Mesodermal cell (in vitro differentiated cells): ENCODE results near the gene SMAD1.

Experiments
- H3K27ac ChIP-seq: 2 replicates; pipeline ENCODE4 v1.7.0; 2013; ENCODE audit warnings: mild to moderate bottlenecking, low read depth, low read length, moderate library complexity; ENCODE audit not compliant: severe bottlenecking
- H3K36me3 ChIP-seq: 2 replicates; pipeline ENCODE4 v1.7.1; 2013; ENCODE audit warnings: mild to moderate bottlenecking, low read length, moderate library complexity; ENCODE audit not compliant: control insufficient read depth, insufficient read depth
- H3K4me1 ChIP-seq: one replicate; pipeline ENCODE4 v1.7.1; 2013; ENCODE audit warnings: mild to moderate bottlenecking, low read length; ENCODE audit not compliant: insufficient read depth, control insufficient read depth, poor library complexity, severe bottlenecking
- H3K4me3 ChIP-seq: 2 replicates; pipeline ENCODE4 v1.7.0; 2013; ENCODE audit warnings: low read length, control low read depth, mild to moderate bottlenecking; ENCODE audit not compliant: insufficient read depth, poor library complexity, severe bottlenecking; ENCODE audit errors: extremely low read depth
- H3K9me3 ChIP-seq: 2 replicates; pipeline ENCODE4 v1.7.1; 2013; ENCODE audit warnings: mild to moderate bottlenecking, low read length, moderate library complexity; ENCODE audit not compliant: control insufficient read depth
- WGBS, 2 experiments: methylation state at CpG; one replicate each; pipeline ENCODE4 v1.1.5; 2013; ENCODE audit warnings: missing lambda C conversion rate in 2 of 2; ENCODE audit not compliant: insufficient coverage in 2 of 2; 5-methylcytosine and 5-hydroxymethylcytosine counted together

The SMAD1 gene

GRCh38 chr4:145452447-145453162, 29.0 kb upstream of the SMAD1 start:
- H3K4me1 ChIP-seq = no peaks in the 10 kb centered on the region
- H3K36me3 ChIP-seq = no peaks in the 10 kb centered on the region
- no peaks in the 10 kb centered on the region for H3K9me3 ChIP-seq
- 94 to 95% methylated on average over 2 to 4 of the region's 5 CpGs for WGBS, 2 experiments
- H3K4me3 ChIP-seq = no peak overlapping the region
- no peak overlapping the region for H3K27ac ChIP-seq

DNA sequence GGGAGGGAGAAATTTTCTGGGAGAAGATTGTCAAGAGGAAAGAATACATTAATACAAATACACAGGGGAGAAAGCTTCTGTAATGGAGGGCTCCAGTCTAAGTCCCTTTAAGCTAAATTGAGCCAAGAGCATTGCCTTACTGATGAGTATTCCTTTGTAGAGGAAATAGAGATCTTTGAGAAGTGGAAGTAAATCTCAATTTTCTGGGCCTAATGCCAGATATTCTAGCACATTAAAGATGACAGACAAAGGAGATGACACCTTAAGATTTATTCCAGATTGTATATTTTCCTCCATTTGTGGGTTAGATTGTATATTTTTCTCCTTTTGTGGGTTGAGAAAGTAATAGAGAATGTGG, 28.5 kb upstream of the SMAD1 start:
- Histone ChIP-seq H3K9me3 (no peaks in the 10 kb centered on the region), H3K4me3 (no peak overlapping the region), H3K36me3 (no peaks in the 10 kb centered on the region), H3K4me1 (no peaks in the 10 kb centered on the region), H3K27ac (no peak overlapping the region)

- H3K4me3 ChIP-seq = no peak overlapping the region
- H3K4me1 ChIP-seq = no peaks in the 10 kb centered on the region
- H3K27ac ChIP-seq = no peak overlapping the region
- WGBS, 2 experiments = 66 to 100% methylated on average over 1 to 4 of the region's 4 CpGs
- H3K36me3 ChIP-seq = no peaks in the 10 kb centered on the region
- H3K9me3 ChIP-seq = peaks cover 20% of the 10 kb centered on the region
These were observed 8.4 kb upstream of the SMAD1 start for GRCh38 chr4:145473203-145473602.

DNA sequence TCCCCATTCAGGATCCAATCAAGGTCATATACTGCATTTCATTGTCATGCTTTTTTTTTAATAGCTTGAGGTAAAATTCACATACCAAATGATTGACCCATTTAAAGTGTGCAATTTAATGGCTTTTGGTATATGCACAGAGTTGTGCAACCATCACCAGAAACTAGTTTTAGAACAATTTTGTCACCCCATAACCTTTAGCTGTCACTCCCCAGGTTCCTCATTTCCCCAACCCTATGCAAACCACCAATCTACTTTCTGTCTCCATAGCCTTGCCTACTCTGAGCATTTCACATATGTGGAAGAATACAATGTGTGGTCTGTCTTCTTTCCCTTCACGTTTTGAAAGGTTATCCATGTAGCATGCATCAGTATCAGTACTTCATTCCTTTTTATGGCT, 1.4 kb upstream of the SMAD1 start:
- no peaks in the 10 kb centered on the region for H3K36me3 ChIP-seq
- no peaks in the 10 kb centered on the region for H3K9me3 ChIP-seq
- H3K27ac ChIP-seq = no peak overlapping the region
- no peak overlapping the region for H3K4me3 ChIP-seq
- H3K4me1 ChIP-seq = peaks cover 8% of the 10 kb centered on the region
- WGBS, 2 experiments = 67% methylated on average over 1 of the region's 1 CpG; no CpG with 5 or more reads in 1 of the 2 experiments

- Histone ChIP-seq H3K36me3 (no peaks in the 10 kb centered on the region), H3K4me3 (peak overlapping the region; percentile 78), H3K27ac (peak overlapping the region; percentile 88), H3K9me3 (no peaks in the 10 kb centered on the region), H3K4me1 (peaks cover 8% of the 10 kb centered on the region)
- WGBS, 2 experiments = 0 to 1% methylated on average over 28 to 36 of the region's 42 CpGs
These were observed 222 bp downstream of the SMAD1 start for GRCh38 chr4:145481942-145482208.

DNA sequence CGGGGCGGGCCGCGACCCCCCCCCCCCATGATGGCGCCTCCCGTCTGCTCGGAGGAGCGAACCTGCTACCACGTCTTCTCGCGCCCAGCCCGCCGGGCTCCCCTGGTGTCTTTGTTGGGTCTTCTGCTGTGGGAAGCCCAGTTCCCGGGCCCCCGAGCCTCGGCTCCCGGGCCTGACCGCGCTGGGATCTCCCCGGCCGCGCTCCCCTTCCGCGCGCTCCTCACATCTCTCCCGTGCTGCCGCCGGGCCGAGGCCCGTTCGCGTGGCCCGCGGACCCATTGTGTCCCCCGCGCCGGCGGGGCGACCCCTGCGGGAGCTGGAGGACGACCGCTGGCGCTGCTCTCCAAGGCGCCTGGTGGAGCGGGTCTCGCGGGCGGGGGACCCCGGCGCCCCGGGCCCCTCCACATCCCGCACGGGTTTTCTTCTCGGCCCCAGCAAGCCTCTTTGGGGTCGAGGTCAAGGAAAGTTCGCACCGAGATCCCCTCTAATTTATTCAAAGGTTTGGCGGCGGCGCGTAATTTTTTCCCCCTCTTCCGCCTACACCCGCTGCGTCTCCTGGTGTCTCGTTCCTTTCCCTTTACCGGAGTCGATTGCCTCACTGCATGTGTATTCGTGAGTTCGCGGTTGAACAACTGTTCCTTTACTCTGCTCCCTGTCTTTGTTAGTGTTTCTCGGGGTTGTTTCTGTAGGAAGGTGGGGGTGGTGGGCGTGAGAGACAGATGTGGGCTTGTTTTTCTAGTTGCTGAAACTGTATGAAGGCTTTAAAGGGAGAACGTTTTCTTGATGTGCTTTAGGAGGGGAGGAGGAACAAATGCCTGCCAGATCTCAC, 770 bp downstream of the SMAD1 start:
- Histone ChIP-seq H3K4me3 (peak overlapping the region; percentile 78), H3K9me3 (no peaks in the 10 kb centered on the region)
- 0% methylated on average over 61 to 65 of the region's 73 CpGs for WGBS, 2 experiments

DNA sequence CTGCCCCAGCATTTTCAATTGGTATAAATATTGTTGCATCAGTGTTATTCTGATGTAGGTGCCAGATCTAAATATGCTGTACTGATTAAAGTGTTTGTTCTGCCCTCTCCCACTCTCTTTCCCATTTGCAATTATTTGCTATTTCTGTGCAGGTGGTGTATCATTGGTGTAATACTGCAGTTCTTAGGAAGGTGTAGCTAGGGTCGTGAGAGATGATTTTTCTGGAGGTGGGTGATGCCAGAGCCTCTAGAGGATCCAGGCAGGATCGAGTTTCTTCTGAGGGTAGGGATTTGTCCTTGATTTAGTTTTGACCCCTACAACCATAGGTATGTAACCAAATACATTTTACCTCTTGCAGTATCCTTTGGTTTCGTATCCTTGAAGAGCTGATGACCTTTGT, 1.9 kb downstream of the SMAD1 start:
- H3K36me3 ChIP-seq = no peaks in the 10 kb centered on the region
- H3K27ac ChIP-seq = no peak overlapping the region
- WGBS, 2 experiments = no CpG with 5 or more reads among the region's 3 CpGs
- no peaks in the 10 kb centered on the region for H3K9me3 ChIP-seq
- H3K4me3 ChIP-seq = peak overlapping the region; percentile 78
- H3K4me1 ChIP-seq = peaks cover 13% of the 10 kb centered on the region

More for the DNA sequence above, 770 bp downstream of the SMAD1 start:
- Histone ChIP-seq H3K4me1 (peaks cover 12% of the 10 kb centered on the region), H3K27ac (peak overlapping the region; percentile 88), H3K36me3 (no peaks in the 10 kb centered on the region)

- 83% methylated on average over 2 of the region's 2 CpGs; no CpG with 5 or more reads in 1 of the 2 experiments for WGBS, 2 experiments
- peaks cover 13% of the 10 kb centered on the region for H3K4me1 ChIP-seq
These were observed 2.7 kb downstream of the SMAD1 start for GRCh38 chr4:145484225-145484846.

GRCh38 chr4:145485120-145485519, 3.5 kb downstream of the SMAD1 start:
- no peak overlapping the region for H3K4me3 ChIP-seq

More at GRCh38 chr4:145484225-145484846, 2.7 kb downstream of the SMAD1 start:
- no peak overlapping the region for H3K4me3 ChIP-seq
- no peaks in the 10 kb centered on the region for H3K9me3 ChIP-seq
- no peaks in the 10 kb centered on the region for H3K36me3 ChIP-seq
- H3K27ac ChIP-seq = no peak overlapping the region

GRCh38 chr4:145486603-145487002, 5.0 kb downstream of the SMAD1 start:
- H3K4me3 ChIP-seq = no peak overlapping the region
- WGBS, 2 experiments = no CpG with 5 or more reads among the region's 3 CpGs
- peaks cover 13% of the 10 kb centered on the region for H3K4me1 ChIP-seq
- no peaks in the 10 kb centered on the region for H3K36me3 ChIP-seq
- no peaks in the 10 kb centered on the region for H3K9me3 ChIP-seq
- H3K27ac ChIP-seq = no peak overlapping the region

More at GRCh38 chr4:145485120-145485519, 3.5 kb downstream of the SMAD1 start:
- Histone ChIP-seq H3K9me3 (no peaks in the 10 kb centered on the region), H3K36me3 (no peaks in the 10 kb centered on the region), H3K27ac (no peak overlapping the region), H3K4me1 (peaks cover 13% of the 10 kb centered on the region)
- 88 to 100% methylated on average over 2 of the region's 9 CpGs for WGBS, 2 experiments

- no CpG with 5 or more reads among the region's 3 CpGs for WGBS, 2 experiments
- H3K9me3 ChIP-seq = no peaks in the 10 kb centered on the region
- H3K36me3 ChIP-seq = no peaks in the 10 kb centered on the region
- H3K27ac ChIP-seq = no peak overlapping the region
- H3K4me3 ChIP-seq = no peak overlapping the region
- peaks cover 13% of the 10 kb centered on the region for H3K4me1 ChIP-seq
These were observed 6.0 kb downstream of the SMAD1 start for GRCh38 chr4:145487631-145488030.
